Stimulated activated CD4-positive, alpha-beta T cell treated with anti-CD3 and anti-CD28 coated beads, Interleukin-1b, Interleukin-23, amount 100 ng/mL, for 24 hours (primary cell): ENCODE data around the gene SAP30L.

Experiments
- DNase-seq, 4 experiments: peaks; one replicate each; pipeline ENCODE4 v3.0.0-alpha.2; 2020; ENCODE audit warnings: low read depth in 4 of 4, low spot score in 1 of 4

The SAP30L gene

GRCh38 chr5:154419236-154419635 is 26.6 kb upstream of the SAP30L start:
- DNase-seq, result no peak

- DNase-seq, result no peak
Observed at GRCh38 chr5:154421868-154422267, 23.9 kb upstream of the SAP30L start.

GRCh38 chr5:154422298-154422697 is 23.5 kb upstream of the SAP30L start:
- no peak for DNase-seq

- DNase-seq, result no peak
Observed at GRCh38 chr5:154428208-154428607, 17.6 kb upstream of the SAP30L start.

- DNase-seq, result no peak
Observed at GRCh38 chr5:154429341-154429740, 16.5 kb upstream of the SAP30L start.

- DNase-seq, result no peak
Observed at GRCh38 chr5:154430466-154430865, 15.3 kb upstream of the SAP30L start.

GRCh38 chr5:154430961-154431630 is 14.7 kb upstream of the SAP30L start:
- no peak for DNase-seq

- DNase-seq, result no peak
Observed at GRCh38 chr5:154435226-154435625, 10.6 kb upstream of the SAP30L start.

- DNase-seq, result no peak
Observed at GRCh38 chr5:154437281-154437965, 8.4 kb upstream of the SAP30L start.

- no peak for DNase-seq
Observed at GRCh38 chr5:154440540-154440939, 5.3 kb upstream of the SAP30L start.

GRCh38 chr5:154442801-154443200 is 3.0 kb upstream of the SAP30L start:
- DNase-seq, result no peak

GRCh38 chr5:154444556-154445421 is 1.0 kb upstream of the SAP30L start:
- no peak for DNase-seq

GRCh38 chr5:154446195-154447088 is 645 bp downstream of the SAP30L start:
- peak in 1 of 4 experiments; percentile 36 for DNase-seq

- DNase-seq, result no peak
Observed at GRCh38 chr5:154447089-154447725, 1.4 kb downstream of the SAP30L start.

GRCh38 chr5:154449786-154450185 is 4.0 kb downstream of the SAP30L start:
- no peak for DNase-seq

- no peak for DNase-seq
Observed at GRCh38 chr5:154451957-154452356, 6.2 kb downstream of the SAP30L start.

- no peak for DNase-seq
Observed at GRCh38 chr5:154455585-154455984, 9.8 kb downstream of the SAP30L start.

- no peak for DNase-seq
Observed at GRCh38 chr5:154456540-154456939, 10.7 kb downstream of the SAP30L start.

- no peak for DNase-seq
Observed at GRCh38 chr5:154459015-154459414, 13.2 kb downstream of the SAP30L start.

GRCh38 chr5:154460172-154460571 is 14.4 kb downstream of the SAP30L start:
- DNase-seq, result no peak
